Fibroblast of lung (primary cell): ENCODE results near the gene UBR4. TPM values are rescaled to one million over a fixed set of nuclear protein-coding genes. Genes with fewer than 3 reads are reported as not detected.

Experiments
- DNase-seq, 2 donors: peaks; one replicate each; pipeline versions ENCODE4 v3.0.0 to v3.0.0-alpha.2; 2010; ENCODE audit warnings: low read depth in 2 of 2
- H2AFZ ChIP-seq: 2 replicates; pipeline ENCODE4 v1.5.1; 2012; ENCODE audit warnings: low read length, control low read depth, inconsistent platforms
- H3K27ac ChIP-seq: 2 replicates; pipeline ENCODE4 v1.5.1; 2011; ENCODE audit warnings: low read length, control low read depth; ENCODE audit not compliant: insufficient read depth
- H3K27me3 ChIP-seq: 2 replicates; pipeline ENCODE4 v1.5.1; 2011; ENCODE audit warnings: mild to moderate bottlenecking, low read length; ENCODE audit not compliant: control insufficient read depth, insufficient read depth
- H3K36me3 ChIP-seq: 2 replicates; pipeline ENCODE4 v1.5.1; 2011; ENCODE audit warnings: low read length; ENCODE audit not compliant: control insufficient read depth, insufficient read depth
- H3K4me1 ChIP-seq: 2 replicates; pipeline ENCODE4 v1.5.1; 2011; ENCODE audit warnings: low read length; ENCODE audit not compliant: control insufficient read depth, insufficient read depth; ENCODE audit errors: extremely low read depth
- H3K4me2 ChIP-seq: 2 replicates; pipeline ENCODE4 v1.5.1; 2011; ENCODE audit warnings: low read length, control low read depth; ENCODE audit not compliant: insufficient read depth; ENCODE audit errors: extremely low read depth
- H3K4me3 ChIP-seq, 4 experiments: fragments of 200-600 bp in 1 of 4; sonication (generic) in 1 of 4; replicated peaks in 1 of 4; 2 replicates each; pipeline ENCODE4 v1.5.1; 2011 to 2016; ENCODE audit warnings: low read length in 4 of 4, low read depth in 3 of 4, mild to moderate bottlenecking in 3 of 4, control low read depth in 2 of 4, inconsistent platforms in 1 of 4, mixed read lengths in 1 of 4; ENCODE audit not compliant: insufficient read depth in 1 of 4; ENCODE audit errors: control extremely low read depth in 1 of 4
- H3K79me2 ChIP-seq: 2 replicates; pipeline ENCODE4 v1.5.1; 2012; ENCODE audit warnings: mild to moderate bottlenecking, low read length, inconsistent platforms; ENCODE audit not compliant: control insufficient read depth, insufficient read depth
- H3K9ac ChIP-seq: 2 replicates; pipeline ENCODE4 v1.5.1; 2011; ENCODE audit warnings: mild to moderate bottlenecking, low read length, control low read depth; ENCODE audit not compliant: insufficient read depth
- H3K9me3 ChIP-seq: 2 replicates; pipeline ENCODE4 v1.5.1; 2012; ENCODE audit warnings: low read depth, low read length; ENCODE audit not compliant: control insufficient read depth, insufficient read depth
- H4K20me1 ChIP-seq: 2 replicates; pipeline ENCODE4 v1.5.1; 2011; ENCODE audit warnings: low read length; ENCODE audit not compliant: control insufficient read depth, insufficient read depth; ENCODE audit errors: extremely low read depth
- EZH2 ChIP-seq: IDR thresholded peaks from 2 replicates; pipeline ENCODE4 v1.5.1; 2012; ENCODE audit warnings: low read length, control low read depth, mild to moderate bottlenecking; ENCODE audit errors: missing control alignments
- polyA plus RNA-seq, 2 donors: library from polyadenylated mRNA; depleted of rRNA in 1 of 2; stranded (reverse) in 1 of 2; unstranded in 1 of 2; fragments of >200 nt; gene quantifications; 2 replicates each; pipeline ENCODE4 v1.2.1, GENCODE V29; 2011 to 2012; ENCODE audit warnings: missing spikeins in 1 of 2
- total RNA-seq: library from RNA; depleted of rRNA; stranded (reverse); fragments of >200 nt; gene quantifications from 2 replicates; pipeline ENCODE4 v1.2.1, GENCODE V29; 2014
- TF ChIP-seq, protein P1 (sequence below), 2 donors: IDR thresholded peaks in 1 of 2; conservative IDR thresholded peaks in 1 of 2; 1 replicate in 1 of 2; 2 replicates in 1 of 2; pipeline ENCODE4 v1.5.1; 2011 to 2012; ENCODE audit warnings: low read length in 2 of 2, control low read depth in 1 of 2, inconsistent platforms in 1 of 2, low read depth in 1 of 2, mild to moderate bottlenecking in 1 of 2

The UBR4 gene
- total and polyA plus RNA-seq, 2 donors (not counting 1 experiment from before 2014, with no cell fraction given), result 32.0 to 164 TPM

DNA sequence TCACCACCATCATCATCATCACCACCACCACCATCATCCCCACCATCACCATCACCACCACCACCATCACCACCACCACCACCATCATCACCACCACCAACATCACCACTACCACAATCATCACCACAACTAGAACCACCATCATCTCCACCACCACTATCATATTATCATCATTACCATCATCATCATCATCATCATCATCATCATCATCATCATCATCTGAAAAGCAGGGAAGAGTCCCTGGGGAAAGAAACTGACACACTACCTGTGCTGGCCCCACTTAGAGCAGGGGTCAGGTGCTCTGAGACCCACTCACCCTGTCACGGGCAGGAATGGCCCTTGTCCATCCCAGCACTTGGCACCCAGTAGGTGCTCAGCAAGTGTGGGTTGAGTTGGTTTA is 148.7 kb downstream of the UBR4 start:
- no peak overlapping the region for H3K4me2 ChIP-seq
- no peaks in the 10 kb centered on the region for H3K4me1 ChIP-seq
- TF ChIP-seq EZH2, result no peak
- TF ChIP-seq, protein P1, sequence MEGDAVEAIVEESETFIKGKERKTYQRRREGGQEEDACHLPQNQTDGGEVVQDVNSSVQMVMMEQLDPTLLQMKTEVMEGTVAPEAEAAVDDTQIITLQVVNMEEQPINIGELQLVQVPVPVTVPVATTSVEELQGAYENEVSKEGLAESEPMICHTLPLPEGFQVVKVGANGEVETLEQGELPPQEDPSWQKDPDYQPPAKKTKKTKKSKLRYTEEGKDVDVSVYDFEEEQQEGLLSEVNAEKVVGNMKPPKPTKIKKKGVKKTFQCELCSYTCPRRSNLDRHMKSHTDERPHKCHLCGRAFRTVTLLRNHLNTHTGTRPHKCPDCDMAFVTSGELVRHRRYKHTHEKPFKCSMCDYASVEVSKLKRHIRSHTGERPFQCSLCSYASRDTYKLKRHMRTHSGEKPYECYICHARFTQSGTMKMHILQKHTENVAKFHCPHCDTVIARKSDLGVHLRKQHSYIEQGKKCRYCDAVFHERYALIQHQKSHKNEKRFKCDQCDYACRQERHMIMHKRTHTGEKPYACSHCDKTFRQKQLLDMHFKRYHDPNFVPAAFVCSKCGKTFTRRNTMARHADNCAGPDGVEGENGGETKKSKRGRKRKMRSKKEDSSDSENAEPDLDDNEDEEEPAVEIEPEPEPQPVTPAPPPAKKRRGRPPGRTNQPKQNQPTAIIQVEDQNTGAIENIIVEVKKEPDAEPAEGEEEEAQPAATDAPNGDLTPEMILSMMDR (conservative IDR thresholded peaks at IDR 0.05 in 1 of 2, IDR thresholded peaks at IDR 0.05 in 1 of 2; ENCODE audit: low read depth in 1 of 2, low read length in 2 of 2), result no peak
- no peak for DNase-seq
- no peaks in the 10 kb centered on the region for H3K9me3 ChIP-seq
- no peak overlapping the region for H3K4me3 ChIP-seq
- H3K27me3 ChIP-seq, result peaks cover 7% of the 10 kb centered on the region
- H3K9ac ChIP-seq, result no peak overlapping the region
- H4K20me1 ChIP-seq, result no peaks in the 10 kb centered on the region
- no peak overlapping the region for H3K27ac ChIP-seq
- H2AFZ ChIP-seq, result no peak overlapping the region
- H3K36me3 ChIP-seq, result no peaks in the 10 kb centered on the region
- no peaks in the 10 kb centered on the region for H3K79me2 ChIP-seq

DNA sequence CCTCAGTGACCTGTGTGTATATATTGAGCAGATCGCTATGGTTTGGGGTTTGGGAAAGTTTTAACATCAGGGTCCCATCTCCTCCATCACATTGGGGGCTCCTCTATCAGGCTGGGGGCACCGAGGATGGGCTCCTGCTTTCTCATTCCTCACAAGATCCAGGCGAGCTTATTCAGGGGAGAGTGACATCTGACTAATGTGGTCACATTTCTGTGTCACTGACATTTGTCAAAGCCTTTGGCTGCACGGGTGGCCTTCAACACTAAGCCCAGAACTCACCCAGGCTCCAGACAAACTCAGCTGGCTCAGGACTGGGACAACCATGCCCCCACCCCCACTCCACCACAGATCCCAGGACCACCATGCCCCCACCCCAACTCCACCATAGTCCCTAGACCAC is 150.3 kb downstream of the UBR4 start:
- H2AFZ ChIP-seq, result no peak overlapping the region
- H3K27ac ChIP-seq, result no peak overlapping the region
- no peaks in the 10 kb centered on the region for H4K20me1 ChIP-seq
- no peak overlapping the region for H3K9ac ChIP-seq
- no peaks in the 10 kb centered on the region for H3K79me2 ChIP-seq
- no peak overlapping the region for H3K4me2 ChIP-seq
- H3K27me3 ChIP-seq, result peaks cover 7% of the 10 kb centered on the region
- H3K4me3 ChIP-seq, result no peak overlapping the region
- H3K9me3 ChIP-seq, result no peaks in the 10 kb centered on the region
- H3K36me3 ChIP-seq, result no peaks in the 10 kb centered on the region
- TF ChIP-seq, protein P1 (conservative IDR thresholded peaks at IDR 0.05 in 1 of 2, IDR thresholded peaks at IDR 0.05 in 1 of 2; ENCODE audit: low read depth in 1 of 2, low read length in 2 of 2), result no peak
- TF ChIP-seq EZH2, result no peak
- H3K4me1 ChIP-seq, result no peaks in the 10 kb centered on the region
- no peak for DNase-seq

DNA sequence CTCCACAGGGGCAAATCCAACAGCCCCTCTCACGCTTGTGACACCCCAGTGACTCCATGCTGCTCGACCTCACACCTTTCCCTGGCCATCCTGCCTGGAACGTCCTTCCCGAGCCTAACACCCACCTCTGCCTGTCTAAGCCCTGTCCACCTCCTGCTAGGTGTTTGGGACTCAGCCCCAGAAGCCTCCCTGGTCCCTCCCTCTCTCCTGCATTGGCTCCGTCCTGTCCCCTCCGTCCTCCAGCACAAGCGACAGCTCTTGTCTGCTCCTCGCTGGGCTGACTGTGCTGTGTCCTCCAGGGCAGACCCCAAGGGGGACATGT is 151.6 kb downstream of the UBR4 start:
- Histone ChIP-seq H3K9ac (no peak overlapping the region), H3K27ac (no peak overlapping the region), H3K27me3 (peaks cover 10% of the 10 kb centered on the region), H3K9me3 (no peaks in the 10 kb centered on the region), H3K36me3 (no peaks in the 10 kb centered on the region), H3K79me2 (no peaks in the 10 kb centered on the region), H3K4me1 (no peaks in the 10 kb centered on the region), H2AFZ (no peak overlapping the region), H3K4me3 (no peak overlapping the region), H3K4me2 (no peak overlapping the region), H4K20me1 (no peaks in the 10 kb centered on the region)
- no peak for DNase-seq
- TF ChIP-seq EZH2, result no peak
- TF ChIP-seq, protein P1 (conservative IDR thresholded peaks at IDR 0.05 in 1 of 2, IDR thresholded peaks at IDR 0.05 in 1 of 2; ENCODE audit: low read depth in 1 of 2, low read length in 2 of 2), result no peak
